Smooth muscle cell (in vitro differentiated cells): Measurements from ENCODE around the gene ESPNL. TPM values are rescaled to one million over a fixed set of nuclear protein-coding genes. Genes with fewer than 3 reads are reported as not detected.

ENCODE experiments used
- DNase-seq: peaks from one replicate; lab custom pipeline; 2025; ENCODE audit not compliant: unreplicated experiment; lab: John Stamatoyannopoulos, UW
- H2AFZ ChIP-seq: fragments of 200-600 bp; sonication (generic); 2 replicates; pipeline ENCODE4 v1.6.0; 2016; ENCODE audit warnings: antibody characterized with exemption, low read depth, mild to moderate bottlenecking
- H3F3A ChIP-seq: fragments of 200-600 bp; sonication (generic); 2 replicates; pipeline ENCODE4 v1.6.0; 2017; ENCODE audit warnings: antibody characterized with exemption, low read depth
- H3K27ac ChIP-seq: fragments of 200-600 bp; sonication (generic); 2 replicates; pipeline ENCODE4 v1.5.1; 2016; ENCODE audit warnings: low read depth, mild to moderate bottlenecking
- H3K27me3 ChIP-seq: fragments of 200-600 bp; sonication (generic); 2 replicates; pipeline ENCODE4 v1.6.1; 2016; ENCODE audit warnings: low read depth, mild to moderate bottlenecking
- H3K36me3 ChIP-seq: fragments of 200-600 bp; sonication (generic); 2 replicates; pipeline ENCODE4 v1.5.1; 2016; ENCODE audit warnings: low read depth
- H3K4me1 ChIP-seq: fragments of 200-600 bp; sonication (generic); 2 replicates; pipeline ENCODE4 v1.5.1; 2016; ENCODE audit warnings: low read depth
- H3K4me2 ChIP-seq: fragments of 200-600 bp; sonication (generic); 2 replicates; pipeline ENCODE4 v1.6.0; 2016; ENCODE audit warnings: mild to moderate bottlenecking
- H3K4me3 ChIP-seq: fragments of 200-600 bp; sonication (generic); 2 replicates; pipeline ENCODE4 v1.5.1; 2016; ENCODE audit warnings: mild to moderate bottlenecking
- H3K79me2 ChIP-seq: fragments of 200-600 bp; sonication (generic); 2 replicates; pipeline ENCODE4 v1.6.0; 2016; ENCODE audit warnings: low read depth, mild to moderate bottlenecking
- H3K9ac ChIP-seq: fragments of 200-600 bp; sonication (generic); 2 replicates; pipeline ENCODE4 v1.6.0; 2016; ENCODE audit warnings: low read depth
- H3K9me3 ChIP-seq: fragments of 200-600 bp; sonication (generic); replicated peaks from 2 replicates; pipeline ENCODE4 v1.5.1; 2016; ENCODE audit warnings: low read depth
- H4K20me1 ChIP-seq: fragments of 200-600 bp; sonication (generic); 2 replicates; pipeline ENCODE4 v1.6.0; 2016; ENCODE audit warnings: low read depth
- WGBS: methylation state at CpG from one replicate; pipeline ENCODE4 v1.1.7; 2016; ENCODE audit warnings: low lambda C conversion rate; 5-methylcytosine and 5-hydroxymethylcytosine counted together
- polyA plus RNA-seq: library from polyadenylated mRNA; unstranded; fragments of >200 nt; fragmentation: Nextera tagmentation; extraction: Ambion mirVana; gene quantifications from 2 replicates; pipeline ENCODE4 v1.2.1, GENCODE V29; 2016
- total RNA-seq: library from RNA; depleted of rRNA; stranded (reverse); fragments of >200 nt; gene quantifications from 2 replicates; pipeline ENCODE4 v1.2.3, GENCODE V29; 2014
- TF ChIP-seq, protein P1 (sequence below): fragments of 200-600 bp; sonication (generic); IDR thresholded peaks from 2 replicates; pipeline ENCODE4 v1.5.1; 2017; ENCODE audit warnings: borderline replicate concordance, mild to moderate bottlenecking, antibody characterized with exemption; ENCODE audit not compliant: insufficient read depth, poor library complexity, severe bottlenecking

Gene ESPNL
- total and polyA plus RNA-seq, 2 experiments from 2014 or later: 0.04 TPM; not detected in 1

GRCh38 chr2:238130696-238131628 is 30.8 kb downstream of the ESPNL start:
- 95% methylated on average over 54 of the region's 68 CpGs for WGBS
- H4K20me1 ChIP-seq: no peaks in the 10 kb centered on the region
- no peak for DNase-seq
- H3F3A ChIP-seq: no peaks in the 10 kb centered on the region
- no peaks in the 10 kb centered on the region for H3K9me3 ChIP-seq
- H3K79me2 ChIP-seq: no peaks in the 10 kb centered on the region
- H3K27ac ChIP-seq: no peak overlapping the region
- H3K4me2 ChIP-seq: no peak overlapping the region
- TF ChIP-seq, protein P1, sequence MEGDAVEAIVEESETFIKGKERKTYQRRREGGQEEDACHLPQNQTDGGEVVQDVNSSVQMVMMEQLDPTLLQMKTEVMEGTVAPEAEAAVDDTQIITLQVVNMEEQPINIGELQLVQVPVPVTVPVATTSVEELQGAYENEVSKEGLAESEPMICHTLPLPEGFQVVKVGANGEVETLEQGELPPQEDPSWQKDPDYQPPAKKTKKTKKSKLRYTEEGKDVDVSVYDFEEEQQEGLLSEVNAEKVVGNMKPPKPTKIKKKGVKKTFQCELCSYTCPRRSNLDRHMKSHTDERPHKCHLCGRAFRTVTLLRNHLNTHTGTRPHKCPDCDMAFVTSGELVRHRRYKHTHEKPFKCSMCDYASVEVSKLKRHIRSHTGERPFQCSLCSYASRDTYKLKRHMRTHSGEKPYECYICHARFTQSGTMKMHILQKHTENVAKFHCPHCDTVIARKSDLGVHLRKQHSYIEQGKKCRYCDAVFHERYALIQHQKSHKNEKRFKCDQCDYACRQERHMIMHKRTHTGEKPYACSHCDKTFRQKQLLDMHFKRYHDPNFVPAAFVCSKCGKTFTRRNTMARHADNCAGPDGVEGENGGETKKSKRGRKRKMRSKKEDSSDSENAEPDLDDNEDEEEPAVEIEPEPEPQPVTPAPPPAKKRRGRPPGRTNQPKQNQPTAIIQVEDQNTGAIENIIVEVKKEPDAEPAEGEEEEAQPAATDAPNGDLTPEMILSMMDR: no peak
- H3K36me3 ChIP-seq: no peaks in the 10 kb centered on the region
- no peak overlapping the region for H3K9ac ChIP-seq
- H2AFZ ChIP-seq: no peak overlapping the region
- H3K4me3 ChIP-seq: no peak overlapping the region
- no peaks in the 10 kb centered on the region for H3K27me3 ChIP-seq
- H3K4me1 ChIP-seq: no peaks in the 10 kb centered on the region

GRCh38 chr2:238131761-238132462 is 31.8 kb downstream of the ESPNL start:
- TF ChIP-seq, protein P1: no peak
- Histone ChIP-seq H3K27me3 (no peaks in the 10 kb centered on the region), H3K9ac (no peak overlapping the region)

DNA sequence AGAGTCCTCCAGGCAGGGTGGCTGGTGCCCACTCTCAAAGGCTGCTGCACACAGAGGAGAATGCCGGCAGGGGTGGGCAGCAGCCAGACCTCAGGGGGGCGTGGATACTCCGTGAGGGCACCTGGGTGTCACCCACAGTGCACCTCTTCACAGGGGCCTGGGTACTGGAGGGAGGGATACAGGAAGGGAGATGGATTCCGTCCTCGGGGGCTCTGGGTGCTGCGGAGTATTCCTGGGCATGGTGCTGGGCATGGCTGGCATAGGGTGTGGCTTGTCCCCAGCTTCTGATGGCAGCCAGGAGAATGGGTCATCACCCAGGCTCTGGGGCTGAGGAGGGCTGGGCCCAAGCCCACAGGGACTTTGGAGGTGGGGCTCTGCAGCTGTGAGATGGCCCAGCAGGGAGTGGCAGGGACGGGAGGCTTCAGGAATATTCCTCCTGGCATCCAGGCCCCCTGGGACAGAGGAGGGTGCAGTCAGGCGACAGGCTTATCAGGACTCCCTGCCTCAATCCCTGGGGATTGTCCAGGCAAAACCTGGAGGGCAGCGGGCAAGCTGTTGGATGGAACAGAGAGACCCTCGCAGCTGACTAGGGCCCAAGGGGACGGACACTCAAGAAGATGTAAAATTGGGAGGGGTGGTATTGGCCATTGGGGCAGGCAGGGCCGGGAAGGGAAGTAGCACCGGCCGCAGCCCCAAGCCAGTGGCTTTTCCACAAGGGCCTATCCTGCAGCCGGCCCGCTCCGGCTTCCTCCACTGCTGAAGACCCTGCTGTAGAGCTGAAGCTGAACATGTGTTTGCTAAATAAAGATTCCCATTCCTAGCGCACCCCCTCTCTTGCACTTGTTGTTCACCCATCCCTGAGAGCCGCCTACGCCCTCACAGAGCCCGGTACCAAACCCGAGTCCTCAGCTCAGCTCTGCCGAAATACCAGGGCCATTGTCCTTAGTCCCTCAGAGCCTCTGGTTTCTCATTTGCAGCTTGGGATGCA is 32.6 kb downstream of the ESPNL start:
- TF ChIP-seq, protein P1: no peak
- no peaks in the 10 kb centered on the region for H3F3A ChIP-seq
- H3K4me1 ChIP-seq: no peaks in the 10 kb centered on the region
- no peak overlapping the region for H3K4me3 ChIP-seq
- no peak for DNase-seq
- no peaks in the 10 kb centered on the region for H3K79me2 ChIP-seq
- H3K9ac ChIP-seq: no peak overlapping the region
- H2AFZ ChIP-seq: no peak overlapping the region
- H3K9me3 ChIP-seq: no peaks in the 10 kb centered on the region
- no peaks in the 10 kb centered on the region for H3K36me3 ChIP-seq
- H3K27ac ChIP-seq: no peak overlapping the region
- no peaks in the 10 kb centered on the region for H4K20me1 ChIP-seq
- no peaks in the 10 kb centered on the region for H3K27me3 ChIP-seq
- H3K4me2 ChIP-seq: no peak overlapping the region
- 93% methylated on average over 23 of the region's 23 CpGs for whole genome bisulfite sequencing

More at GRCh38 chr2:238131761-238132462, 31.8 kb downstream of the ESPNL start:
- Histone ChIP-seq H3F3A (no peaks in the 10 kb centered on the region), H4K20me1 (no peaks in the 10 kb centered on the region), H3K9me3 (no peaks in the 10 kb centered on the region), H3K36me3 (no peaks in the 10 kb centered on the region), H3K79me2 (no peaks in the 10 kb centered on the region), H3K4me3 (no peak overlapping the region), H2AFZ (no peak overlapping the region), H3K4me2 (no peak overlapping the region), H3K27ac (no peak overlapping the region), H3K4me1 (no peaks in the 10 kb centered on the region)
- WGBS: 90% methylated on average over 14 of the region's 14 CpGs
- DNase-seq: no peak
